Suprapubic skin (tissue), 4 donors: ENCODE results near the gene ANKRD26.
"Not testable (repeated sequence)": the region's sequence is repeated elsewhere in the genome, so short reads cannot be mapped to it uniquely, and the experiment has no call there.

Experiments used
- CTCF ChIP-seq, 2 donors: fragments of 200-600 bp in 1 of 2; fragments of 450-650 bp in 1 of 2; sonication (generic) in 1 of 2; IDR thresholded peaks; one replicate each; pipeline ENCODE4 v1.5.1; 2016 to 2019; ENCODE audit warnings: antibody characterized with exemption in 2 of 2, mild to moderate bottlenecking in 1 of 2, moderate library complexity in 1 of 2
- EP300 ChIP-seq: sonication (generic); formaldehyde crosslinking; IDR thresholded peaks from one replicate; pipeline ENCODE4 v1.6.1; 2017; ENCODE audit warnings: antibody characterized with exemption
- POLR2A ChIP-seq, 2 donors: fragments of 450-650 bp; IDR thresholded peaks; one replicate each; pipeline ENCODE4 v1.6.1; 2017; ENCODE audit warnings: antibody characterized with exemption in 2 of 2, mild to moderate bottlenecking in 2 of 2, moderate library complexity in 2 of 2
- POLR2AphosphoS5 ChIP-seq, 3 donors: sonication (generic); formaldehyde crosslinking; IDR thresholded peaks; one replicate each; pipeline ENCODE4 v1.6.1; 2017; ENCODE audit warnings: antibody characterized with exemption in 3 of 3

GRCh38 chr10:27045247-27045646 lies 55.0 kb downstream of the ANKRD26 start:
- TF ChIP-seq CTCF (IDR thresholded peaks at IDR 0.05); POLR2A (IDR thresholded peaks at IDR 0.05); POLR2AphosphoS5 (IDR thresholded peaks at IDR 0.05); EP300: not testable (repeated sequence)
